Measurements from ENCODE around the gene BAIAP2.
"Not testable (repeated sequence)": the region's sequence is repeated elsewhere in the genome, so short reads cannot be mapped to it uniquely, and the experiment has no call there.

Gene BAIAP2

DNA sequence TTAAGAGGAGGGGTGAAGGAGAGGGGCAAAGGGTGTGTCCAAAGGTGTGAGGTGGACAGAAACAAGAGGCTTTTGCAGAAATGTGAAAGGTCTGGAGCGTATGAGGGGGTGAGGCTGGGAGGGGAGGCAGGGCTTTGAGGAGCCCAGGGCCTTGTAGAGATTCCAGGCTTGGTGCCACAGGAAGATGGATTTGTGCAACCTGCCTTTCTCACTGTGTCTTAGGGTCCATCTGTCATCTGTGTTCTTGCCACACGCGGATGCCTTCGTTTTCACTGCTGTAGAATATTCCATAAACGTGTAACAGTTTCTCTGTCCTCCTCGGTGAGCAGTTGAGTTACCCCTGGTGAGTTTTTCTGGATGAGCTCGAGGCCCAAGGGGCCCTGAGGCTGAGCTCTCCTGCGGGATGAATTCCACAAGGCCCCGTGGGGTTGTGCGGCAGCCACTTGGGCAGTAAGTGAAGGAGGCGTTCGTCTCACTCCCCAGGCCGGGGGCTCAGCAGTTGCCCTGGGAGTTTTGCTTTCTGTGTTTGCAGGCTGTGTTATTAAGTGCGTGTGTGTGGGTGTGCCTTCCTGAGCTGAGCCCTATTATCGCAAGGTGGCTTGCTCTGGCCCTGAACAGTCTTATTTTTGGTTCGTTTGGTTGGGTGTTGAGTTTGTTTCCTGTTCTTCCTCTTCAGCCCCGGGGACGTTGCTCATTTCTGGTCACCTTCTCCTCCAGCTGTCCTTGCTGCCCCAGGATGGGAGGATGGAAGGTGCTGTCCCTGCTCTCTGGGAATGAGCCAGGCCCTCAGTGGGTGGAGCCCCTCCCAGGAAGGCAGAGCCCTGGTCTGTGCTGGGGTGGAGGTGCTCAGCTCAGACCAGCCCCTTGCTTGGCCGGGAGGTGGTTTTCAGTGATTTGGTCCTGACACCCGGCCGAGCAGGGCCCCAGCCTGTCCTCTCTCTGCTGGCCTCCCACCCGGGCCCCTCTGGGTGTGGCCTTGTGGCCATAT, 28.4 kb downstream of the BAIAP2 start:
- intact Hi-C loops (cut with DNase I) = no loop called here

DNA sequence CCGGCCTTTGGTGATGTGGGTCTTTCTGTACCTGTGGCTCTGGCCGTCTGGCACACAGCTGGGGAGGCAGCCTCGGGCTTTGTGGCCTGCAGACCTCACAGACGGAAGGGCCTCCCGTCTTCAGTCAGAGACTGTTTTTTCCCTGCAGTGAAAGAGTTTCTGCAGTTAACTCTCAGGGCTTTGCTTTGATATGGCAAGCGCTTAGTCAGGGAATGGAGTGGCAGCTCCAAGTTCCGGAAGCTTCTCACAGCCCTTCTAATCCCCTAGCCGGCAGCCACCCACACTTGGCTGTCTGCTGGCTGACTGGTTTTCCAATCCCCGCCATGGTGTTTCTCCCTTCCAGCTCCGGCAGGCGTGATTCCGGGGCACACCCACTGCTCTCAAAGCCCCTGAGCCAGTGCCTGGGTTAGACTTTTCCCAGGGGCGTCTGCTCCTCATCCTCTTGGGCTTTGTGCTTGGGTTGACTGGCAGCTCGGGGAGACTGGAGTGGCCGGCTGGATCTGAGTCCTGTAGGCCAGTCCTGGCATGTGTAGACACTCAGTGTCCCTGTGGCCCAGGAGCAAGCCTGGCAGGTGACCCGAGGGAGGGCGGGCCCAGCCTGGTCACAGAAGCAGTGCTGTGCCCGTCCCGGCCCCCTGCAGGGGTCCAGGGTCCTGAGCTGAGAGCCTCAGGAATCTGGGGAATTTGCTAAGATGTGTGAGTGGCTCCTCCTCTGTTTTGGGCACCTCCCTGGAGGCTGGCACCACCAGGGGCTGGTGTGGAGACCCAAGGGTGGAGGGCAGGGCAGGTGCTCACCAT, 29.9 kb downstream of the BAIAP2 start:
- intact Hi-C loops (cut with DNase I) = no loop called here
- DNase-seq = peak in 8 of 10 donors; percentile 46 to 94 (median 66)

More for the DNA sequence above, 28.4 kb downstream of the BAIAP2 start:
- no peak for DNase-seq

DNA sequence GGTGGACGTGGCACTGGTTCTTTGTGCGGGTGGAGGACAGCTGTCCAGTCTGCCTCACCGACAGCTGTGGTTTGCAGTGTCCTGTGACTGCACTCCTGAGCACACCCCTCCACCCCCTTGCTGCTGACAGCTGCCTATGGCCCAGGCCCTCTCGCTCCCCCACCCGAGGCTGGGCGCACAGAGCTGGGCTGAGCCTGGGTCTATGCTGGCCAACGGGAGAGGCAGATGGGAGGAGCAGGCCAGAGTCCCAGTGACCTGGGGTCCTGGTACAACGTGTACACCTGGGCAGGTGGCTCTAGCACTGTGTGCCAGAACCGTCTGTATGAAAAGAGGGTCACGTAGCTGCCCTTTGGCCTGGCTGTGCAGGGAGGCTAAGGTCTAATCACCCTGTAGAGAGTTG, 30.5 kb downstream of the BAIAP2 start:
- intact Hi-C loops (cut with DNase I) = no loop called here
- no peak for DNase-seq

DNA sequence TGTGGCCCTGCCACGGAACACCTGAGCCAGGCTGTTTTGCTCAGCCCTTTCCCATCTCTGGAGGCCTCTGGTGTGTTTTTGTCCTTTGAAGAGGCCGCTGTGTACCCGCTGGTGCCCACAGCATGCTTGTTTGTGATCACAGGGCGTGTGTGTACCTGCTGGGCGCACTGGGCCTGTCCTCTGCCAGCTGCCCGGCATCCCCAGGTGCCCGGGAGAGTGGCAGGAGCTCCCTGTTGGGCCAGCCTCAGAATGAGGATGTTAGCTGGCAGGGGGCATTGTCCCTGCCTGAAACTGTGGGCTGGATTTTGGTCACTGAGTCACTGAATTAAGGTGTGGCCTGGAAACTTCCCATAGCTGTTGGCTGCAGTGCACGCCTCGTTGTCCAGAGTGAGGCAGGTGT, 31.1 kb downstream of the BAIAP2 start:
- DNase-seq = no peak
- intact Hi-C loops (cut with DNase I) = no loop called here

DNA sequence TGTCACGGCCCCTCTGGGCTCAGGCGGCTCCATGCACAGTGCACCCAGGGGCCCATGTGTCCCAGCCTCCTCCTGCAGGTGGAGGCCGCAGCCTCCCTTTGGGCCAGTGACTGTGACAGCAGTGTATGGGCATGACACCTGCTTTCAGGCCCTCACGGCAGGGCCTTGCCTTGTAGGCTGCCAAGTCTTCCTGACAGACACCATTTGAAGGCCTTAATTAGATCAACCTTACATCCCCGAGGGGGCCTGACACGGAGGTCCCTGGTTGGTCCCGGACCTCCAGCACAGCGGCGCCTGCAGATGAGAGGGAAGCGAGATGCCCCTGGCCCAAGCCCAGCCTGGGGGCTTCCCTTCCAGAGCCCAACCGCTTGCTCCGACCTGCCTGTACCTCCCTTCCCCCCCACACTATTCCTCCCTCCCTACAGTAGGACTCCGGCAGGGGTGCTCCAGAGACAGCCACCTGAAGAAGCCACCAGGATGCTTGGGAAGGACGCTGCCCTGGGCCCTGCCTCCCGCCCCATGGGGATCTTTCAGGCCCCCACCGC, 31.9 kb downstream of the BAIAP2 start:
- DNase-seq = no peak
- intact Hi-C loops (cut with DNase I) = no loop called here

DNA sequence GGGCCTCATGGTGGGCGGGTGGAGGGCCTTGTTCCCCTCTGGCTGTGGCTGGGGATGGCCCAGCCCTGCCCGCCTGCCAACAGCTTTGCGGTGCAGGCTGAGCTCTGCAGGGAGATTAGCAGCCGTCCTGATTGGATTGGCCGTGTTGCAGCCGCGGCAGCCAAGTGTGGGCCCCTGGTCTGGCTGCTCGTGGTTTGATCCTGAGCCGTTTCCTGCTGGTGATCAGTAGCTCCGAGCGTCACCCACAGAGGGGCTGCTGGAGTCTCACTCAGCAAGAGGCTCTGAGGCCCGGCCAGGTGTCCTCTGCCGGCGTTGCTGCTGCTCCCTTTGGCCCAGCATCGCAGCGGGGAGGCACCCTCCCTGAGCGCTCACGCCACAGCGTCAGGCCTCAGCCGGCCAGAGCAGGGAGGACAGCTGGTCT, 32.5 kb downstream of the BAIAP2 start:
- intact Hi-C loops (cut with DNase I) = no loop called here
- no peak for DNase-seq

DNA sequence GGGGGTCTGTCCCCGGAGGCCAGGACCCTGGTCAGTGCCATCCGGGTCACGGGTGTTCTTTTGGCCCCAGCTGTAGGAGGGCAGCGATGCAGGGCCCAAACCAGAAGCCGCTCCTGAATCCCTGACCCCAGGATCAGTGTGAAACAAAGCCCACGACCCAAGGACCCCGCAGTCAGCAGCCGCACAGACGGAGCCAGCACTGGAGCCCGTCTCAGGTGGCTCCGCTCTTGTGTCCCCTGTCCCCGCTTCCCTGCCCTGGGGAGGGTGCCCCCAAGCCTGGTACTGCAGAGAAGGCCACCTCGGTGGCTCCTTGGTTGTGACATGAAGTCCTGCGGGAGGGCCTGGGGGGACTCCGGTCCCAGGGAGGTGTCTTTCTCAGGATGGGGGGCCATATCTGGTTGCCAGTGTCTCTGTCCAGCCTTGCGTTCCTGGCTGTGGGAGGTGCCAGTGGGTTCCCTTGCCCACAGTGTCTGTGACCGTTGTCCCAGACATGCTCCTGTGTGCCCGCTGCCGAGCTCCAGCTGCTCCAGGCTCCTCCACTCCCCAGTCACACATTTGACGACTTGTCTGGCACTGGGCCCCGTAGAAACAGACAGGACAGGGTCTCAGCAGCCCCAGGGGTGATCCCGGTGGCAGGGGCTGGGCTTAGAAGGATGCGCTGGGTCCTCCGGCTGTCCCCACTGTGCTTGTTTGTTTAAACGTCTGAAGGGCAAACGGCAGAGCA, 33.6 kb downstream of the BAIAP2 start:
- DNase-seq = no peak
- intact Hi-C loops (cut with DNase I) = no loop called here

DNA sequence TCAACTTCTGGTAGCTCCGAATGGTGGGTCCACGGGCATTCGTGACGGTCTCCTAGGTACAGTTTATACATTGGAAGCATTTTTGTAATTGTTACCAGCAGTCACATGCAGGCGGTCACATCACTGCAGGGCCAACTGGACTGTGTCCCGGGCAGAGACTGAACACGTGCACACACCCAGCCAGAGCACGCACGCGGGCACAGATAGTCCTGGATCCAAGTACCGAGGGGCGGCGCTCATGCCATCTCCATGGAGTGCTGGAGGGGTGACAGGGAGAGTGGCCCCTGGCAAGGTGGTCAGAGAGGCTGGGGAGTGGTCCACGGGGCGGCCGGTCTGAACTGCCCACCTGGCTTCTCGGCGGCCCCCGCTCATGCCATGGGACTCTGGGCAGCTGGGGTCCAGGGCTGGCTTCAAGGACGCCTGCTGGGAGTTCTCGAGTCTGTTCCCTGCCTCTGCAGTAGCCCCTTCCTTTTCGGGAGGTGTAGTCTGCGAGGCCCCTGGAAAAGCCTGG, 34.2 kb downstream of the BAIAP2 start:
- intact Hi-C loops (cut with DNase I) = no loop called here

DNA sequence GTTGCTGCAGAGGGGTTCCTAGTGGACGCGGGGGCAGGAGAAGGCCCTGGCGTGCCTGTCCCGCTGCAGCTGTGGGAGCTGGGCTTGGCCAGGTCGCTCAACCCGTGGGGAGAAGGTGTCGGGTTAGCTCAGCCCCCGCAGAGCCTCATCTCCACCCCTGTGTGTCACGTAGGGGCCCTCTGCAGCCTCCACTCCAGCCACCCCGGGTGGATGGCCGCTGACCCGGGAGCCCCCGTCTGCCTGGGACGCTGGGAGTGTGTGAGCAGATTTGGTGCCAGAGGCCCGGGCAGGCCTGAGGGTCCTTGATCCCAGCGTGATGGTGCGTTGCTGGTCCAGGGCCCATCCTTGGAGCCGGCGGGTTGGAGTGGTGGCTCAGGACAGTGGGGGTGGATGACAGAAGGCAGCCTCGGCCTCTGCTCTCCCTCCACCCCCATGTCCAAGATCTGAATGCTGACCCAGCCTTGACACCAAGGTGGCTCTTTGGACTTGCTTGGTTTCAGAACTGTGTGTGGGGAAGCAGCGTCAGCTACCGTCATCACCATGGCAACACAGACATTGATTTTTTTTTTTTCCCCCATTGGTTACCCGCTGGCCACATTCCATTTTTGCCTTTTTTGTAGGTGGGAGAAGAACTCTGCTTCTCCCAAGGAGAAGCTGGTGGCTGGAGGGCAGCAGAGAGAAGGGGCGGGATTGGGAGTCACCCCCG, 35.7 kb downstream of the BAIAP2 start:
- intact Hi-C loops (cut with DNase I) = no loop called here
- no peak for DNase-seq

More for the DNA sequence above, 34.2 kb downstream of the BAIAP2 start:
- no peak for DNase-seq

DNA sequence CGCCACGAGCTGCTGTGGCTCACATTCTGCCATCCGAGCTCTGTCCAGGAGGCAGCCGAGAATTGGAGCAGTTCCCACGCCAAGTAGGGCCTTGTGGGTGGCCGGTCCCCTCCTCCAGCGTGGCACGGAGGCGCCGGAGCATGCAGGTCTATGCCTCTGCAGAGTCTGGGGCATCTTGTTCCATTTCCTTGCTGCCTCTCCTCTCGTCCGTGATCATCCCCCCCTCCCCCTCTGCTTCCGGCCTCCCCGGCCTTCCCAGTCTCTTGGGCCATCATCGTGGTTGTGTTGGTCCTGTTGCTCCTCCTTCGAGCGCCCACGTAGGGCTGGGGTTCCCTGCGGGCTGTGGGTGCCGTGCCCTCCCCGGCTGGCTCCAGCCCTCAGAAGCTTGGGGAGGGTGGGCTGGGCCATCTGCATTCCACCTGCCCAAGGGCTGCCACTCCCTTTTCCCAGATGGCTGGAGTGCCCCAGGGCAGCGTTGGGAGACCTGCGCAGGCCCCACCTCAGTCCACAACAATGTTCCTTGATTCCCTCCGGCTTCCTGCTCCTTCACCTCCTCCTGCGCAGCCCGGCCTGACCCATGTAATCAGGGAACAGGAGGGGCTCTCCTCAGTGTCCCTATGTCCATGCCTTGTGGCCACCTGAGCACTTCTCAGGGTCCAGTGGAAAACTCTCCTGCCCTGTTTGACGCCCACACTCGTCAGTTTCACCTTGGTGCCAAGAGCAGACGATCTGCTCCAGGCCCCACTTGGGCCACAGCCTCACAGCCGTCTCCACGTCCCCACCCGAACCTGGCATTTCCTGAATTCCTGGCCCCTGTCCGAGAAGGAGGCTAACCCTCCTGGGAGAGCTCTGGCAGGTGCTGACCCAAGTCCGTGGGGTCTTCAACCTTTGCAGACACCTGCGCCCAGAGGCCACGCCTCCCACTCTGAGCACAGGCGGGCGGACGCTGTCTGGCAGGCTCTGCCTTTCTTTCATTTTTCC, 37.1 kb downstream of the BAIAP2 start:
- intact Hi-C loops (cut with DNase I) = no loop called here

DNA sequence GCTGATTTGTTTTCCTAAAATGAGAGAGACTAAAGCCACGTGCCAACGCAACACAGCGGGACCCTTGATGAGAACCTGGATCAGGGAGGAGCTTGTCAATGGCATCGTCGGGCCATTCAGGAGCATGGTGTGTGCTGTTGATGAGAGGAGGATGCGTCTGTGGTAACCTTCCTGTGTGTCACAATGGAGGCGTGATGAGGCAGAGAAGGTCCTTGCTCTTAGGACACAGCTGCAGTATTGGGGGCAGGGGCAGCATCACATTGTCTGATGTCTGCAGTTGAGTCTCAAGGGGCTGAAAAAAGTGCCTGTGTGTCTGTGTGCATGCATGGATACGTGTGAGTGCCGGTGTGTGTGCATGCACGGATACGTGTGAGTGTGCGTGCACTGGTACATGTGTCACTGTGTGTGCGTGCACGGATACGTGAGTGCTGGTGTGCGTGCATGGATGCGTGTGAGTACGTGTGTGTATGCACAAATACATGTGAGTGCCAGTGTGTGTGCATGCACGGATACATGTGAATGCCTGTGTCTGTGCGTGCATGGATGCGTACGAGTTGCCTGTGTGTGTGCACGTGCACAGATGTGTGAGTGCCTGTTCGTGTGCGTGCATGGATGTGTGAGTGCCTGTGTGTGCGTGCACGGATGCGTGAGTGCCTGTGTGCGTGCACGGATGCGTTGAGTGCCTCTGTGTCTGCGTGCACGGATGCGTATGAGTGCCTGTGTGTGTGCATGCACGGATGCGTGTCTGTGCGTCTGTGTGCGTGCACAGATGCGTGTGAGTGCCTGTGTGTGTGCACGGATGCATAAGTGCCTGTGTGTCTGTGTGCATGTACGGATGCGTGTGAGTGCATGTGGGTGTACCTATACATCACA, 39.3 kb downstream of the BAIAP2 start:
- intact Hi-C loops (cut with DNase I) = no loop called here
- DNase-seq = no peak

More for the DNA sequence above, 37.1 kb downstream of the BAIAP2 start:
- no peak for DNase-seq

DNA sequence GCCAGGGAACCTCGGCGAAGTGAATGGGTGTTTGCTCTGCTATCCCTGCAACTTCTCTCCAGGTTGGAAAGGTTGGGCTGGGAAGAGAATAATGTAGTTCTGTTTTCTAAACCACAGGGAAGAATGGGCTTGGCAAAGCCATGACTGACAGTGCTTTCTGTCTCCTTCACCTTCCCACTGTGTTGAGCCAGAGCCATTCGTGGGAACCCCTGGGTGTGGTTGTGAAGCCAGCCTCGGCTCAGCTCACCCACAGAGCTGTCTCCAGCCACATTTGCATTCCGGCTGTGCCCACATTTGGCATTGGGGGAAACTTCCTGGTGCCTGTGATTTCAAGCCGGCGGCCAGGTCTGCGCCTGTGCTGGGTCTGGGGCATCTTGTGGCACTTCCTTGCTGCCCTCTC, 39.9 kb downstream of the BAIAP2 start:
- DNase-seq = peak in 6 of 10 donors; percentile 43 to 93 (median 76)
- intact Hi-C loops (cut with DNase I) = no loop called here

DNA sequence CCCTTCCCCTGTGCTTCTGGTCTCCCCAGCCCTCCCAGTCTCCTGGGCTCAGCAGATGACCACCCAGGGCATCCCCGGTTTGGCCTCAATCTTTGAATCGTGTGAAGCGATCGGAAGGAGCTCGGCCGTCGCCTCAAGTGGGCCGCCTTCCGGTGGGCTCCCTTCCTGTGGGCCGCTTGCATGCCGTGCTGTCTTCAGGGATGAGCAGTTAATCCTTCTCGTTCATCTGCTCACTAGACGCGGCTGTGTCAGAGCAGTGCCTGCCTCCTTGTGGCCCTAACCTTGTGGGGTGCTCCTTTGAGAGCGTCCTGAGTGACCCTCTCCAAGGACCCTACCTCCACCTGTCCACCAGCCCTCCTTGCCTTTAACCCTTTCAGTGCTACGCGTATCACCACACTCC, 40.4 kb downstream of the BAIAP2 start:
- intact Hi-C loops (cut with DNase I) = no loop called here
- DNase-seq = no peak

DNA sequence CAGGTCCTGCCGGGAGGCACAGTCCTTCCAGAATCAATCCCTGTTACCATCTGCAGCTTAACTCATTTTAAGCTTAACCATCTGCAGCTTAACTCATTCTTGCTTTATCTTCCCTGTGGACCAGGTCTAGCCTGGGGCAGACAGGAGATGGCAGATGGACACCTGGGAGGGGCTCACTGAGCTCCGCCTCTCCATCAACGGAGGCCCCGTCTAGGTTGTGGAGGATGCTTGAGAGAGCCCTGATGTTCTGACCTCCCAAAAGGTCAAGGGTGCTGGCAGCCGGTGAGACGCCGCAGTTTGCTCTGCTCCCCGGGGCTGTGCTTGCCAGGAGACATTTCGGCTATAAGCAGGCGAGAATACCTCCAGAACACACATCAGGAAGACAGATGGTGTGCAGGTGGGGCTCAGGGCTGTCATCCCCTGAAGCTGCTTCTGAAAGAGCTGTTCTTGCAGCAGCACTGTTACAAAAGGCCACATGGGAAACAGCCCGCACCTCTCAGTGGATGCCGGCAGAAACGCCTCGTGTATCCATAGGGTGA, 41.3 kb downstream of the BAIAP2 start:
- intact Hi-C loops (cut with DNase I) = no loop called here
- DNase-seq = peak in 5 of 10 donors; percentile 54 to 92 (median 89)

DNA sequence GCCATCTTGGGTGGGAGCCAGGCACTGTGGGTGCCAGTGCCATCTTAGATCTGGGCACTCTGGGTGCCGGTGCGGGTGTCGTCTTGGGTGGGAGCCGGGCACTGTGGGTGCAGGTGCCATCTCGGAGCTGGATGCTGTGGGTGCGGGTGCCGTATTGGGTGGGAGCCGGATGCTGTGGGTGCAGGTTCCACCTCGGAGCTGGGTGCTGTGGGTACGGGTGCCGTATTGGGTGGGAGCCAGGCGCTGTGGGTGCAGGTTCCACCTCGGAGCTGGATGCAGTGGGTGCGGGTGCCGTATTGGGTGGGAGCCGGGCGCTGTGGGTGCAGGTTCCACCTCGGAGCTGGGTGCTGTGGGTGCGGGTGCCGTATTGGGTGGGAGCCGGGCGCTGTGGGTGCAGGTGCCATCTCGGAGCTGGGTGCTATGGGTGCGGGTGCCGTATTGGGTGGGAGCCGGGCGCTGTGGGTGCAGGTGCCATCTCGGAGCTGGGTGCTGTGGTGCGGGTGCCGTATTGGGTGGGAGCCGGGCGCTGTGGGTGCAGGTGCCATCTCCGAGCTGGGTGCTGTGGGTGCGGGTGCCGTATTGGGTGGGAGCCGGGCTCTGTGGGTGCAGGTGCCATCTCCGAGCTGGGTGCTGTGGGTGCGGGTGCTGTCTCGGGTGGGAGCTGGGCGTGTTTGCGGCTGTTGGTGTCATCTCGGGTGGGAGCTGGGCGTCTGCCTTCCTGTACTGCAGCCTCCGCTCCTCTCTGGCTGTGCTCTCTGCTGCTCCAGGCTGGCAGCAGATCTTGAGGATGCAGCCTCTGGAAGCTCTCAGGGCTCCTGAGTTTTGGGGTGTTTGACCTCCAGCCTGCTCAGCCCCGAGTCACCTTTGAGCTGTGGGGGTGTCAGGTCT, 43.3 kb downstream of the BAIAP2 start:
- intact Hi-C loops (cut with DNase I) = not testable (repeated sequence)
- peak in 1 of 10 donors; percentile 59 for DNase-seq

DNA sequence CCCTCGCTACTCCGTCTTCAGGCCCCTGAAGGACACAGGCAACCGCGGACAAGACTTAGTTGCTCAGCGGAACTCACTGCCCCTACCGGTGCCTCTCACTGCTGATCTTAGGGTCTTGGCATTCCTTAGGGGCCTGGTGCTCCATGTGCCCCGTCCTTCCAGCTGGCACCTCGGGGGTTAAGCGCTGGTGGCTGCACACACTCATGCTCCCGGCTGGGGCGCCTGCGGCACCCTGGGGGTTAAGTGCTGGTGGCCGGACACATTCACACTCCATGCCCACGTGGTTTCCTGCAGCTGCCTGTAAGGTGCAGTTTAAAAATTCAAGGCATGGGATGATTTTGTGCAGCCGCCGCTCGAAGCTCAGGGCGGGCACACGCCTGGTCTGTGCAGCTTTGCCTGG, 45.1 kb downstream of the BAIAP2 start:
- DNase-seq = no peak
- intact Hi-C loops (cut with DNase I) = no loop called here
